GM08714 (cell line): ENCODE results near the gene TNFAIP8L3.
"Not testable (repeated sequence)": the region's sequence is repeated elsewhere in the genome, so short reads cannot be mapped to it uniquely, and the experiment has no call there.

Source experiments
- H3K4me3 ChIP-seq: fragments of 200-500 bp; sonication (Bioruptor generic); 2 replicates; pipeline ENCODE4 v1.5.1; 2014; ENCODE audit warnings: mild to moderate bottlenecking, low read length, inconsistent platforms
- ZNF274 ChIP-seq: IDR thresholded peaks from 2 replicates; pipeline ENCODE4 v1.6.1; 2012; ENCODE audit warnings: mild to moderate bottlenecking, low read depth, low read length

Gene TNFAIP8L3

DNA sequence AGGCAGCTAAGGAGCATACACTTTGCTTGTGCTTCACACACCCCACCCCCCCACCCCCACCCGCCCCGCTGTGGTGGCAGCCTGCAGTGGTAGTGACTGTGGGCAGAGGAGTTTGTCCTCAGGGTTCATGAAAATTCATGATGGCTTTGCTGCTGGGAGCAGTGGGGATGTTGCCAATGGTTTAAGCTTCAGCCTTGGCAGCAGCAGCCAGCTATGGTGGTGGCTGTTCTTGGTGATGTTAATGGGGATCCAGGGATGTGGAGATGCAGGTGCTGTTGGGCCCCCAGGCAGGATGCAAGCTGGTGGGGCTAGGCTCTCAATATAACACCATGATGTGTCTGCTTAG, 55.8 kb downstream of the TNFAIP8L3 start:
- no peak overlapping the region for H3K4me3 ChIP-seq
- TF ChIP-seq ZNF274: no peak

GRCh38 chr15:51038162-51038973, 56.3 kb downstream of the TNFAIP8L3 start:
- no peak for TF ChIP-seq ZNF274
- H3K4me3 ChIP-seq: no peak overlapping the region

DNA sequence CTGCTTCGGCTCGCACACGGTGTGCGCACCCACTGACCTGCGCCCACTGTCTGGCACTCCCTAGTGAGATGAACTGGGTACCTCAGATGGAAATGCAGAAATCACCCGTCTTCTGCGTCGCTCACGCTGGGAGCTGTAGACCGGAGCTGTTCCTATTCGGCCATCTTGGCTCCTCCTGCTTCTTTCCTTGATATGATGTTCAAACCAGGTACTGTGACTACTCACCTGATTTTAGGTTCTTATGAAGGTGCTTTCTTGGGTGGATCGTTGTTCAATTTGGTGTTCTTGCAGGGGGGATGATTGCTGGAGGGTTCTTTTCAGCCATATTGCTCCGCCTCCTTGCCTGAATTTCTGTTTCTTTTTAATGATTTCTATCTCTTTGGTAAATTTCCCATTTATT, 57.2 kb downstream of the TNFAIP8L3 start:
- H3K4me3 ChIP-seq: not testable (repeated sequence)

DNA sequence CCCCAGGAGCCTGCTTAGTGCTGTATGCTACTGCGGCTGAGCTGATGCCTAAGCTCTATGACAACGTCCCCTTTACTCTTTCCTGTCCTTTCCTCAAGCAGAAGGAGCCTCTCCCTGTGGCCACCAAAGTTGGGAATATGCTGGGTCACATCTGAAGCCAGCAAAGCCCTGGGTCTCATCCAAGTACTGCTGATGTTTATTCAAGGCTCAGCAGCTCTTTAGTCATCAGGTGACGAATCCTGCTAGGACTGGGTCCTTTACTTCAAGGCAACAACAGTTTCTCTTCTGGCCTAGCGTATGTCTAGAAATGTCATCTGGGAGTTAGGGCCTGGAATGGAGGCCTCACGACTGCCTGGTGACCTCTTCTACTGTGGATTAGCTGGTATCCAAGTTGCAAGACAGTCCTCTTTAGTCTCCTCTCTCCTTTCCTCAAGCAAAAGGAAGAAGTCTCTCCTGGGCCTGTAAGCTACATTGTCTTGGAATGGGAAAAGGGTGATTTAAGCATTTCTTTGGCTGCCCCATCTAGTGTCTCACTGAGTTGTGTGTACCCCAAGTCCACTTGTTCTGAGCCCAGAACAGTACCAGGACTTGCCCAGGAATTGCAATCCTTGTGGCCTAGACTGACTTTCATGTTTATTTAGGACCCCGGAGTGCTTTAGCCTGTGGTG, 63.9 kb downstream of the TNFAIP8L3 start:
- TF ChIP-seq ZNF274: no peak
- no peak overlapping the region for H3K4me3 ChIP-seq

DNA sequence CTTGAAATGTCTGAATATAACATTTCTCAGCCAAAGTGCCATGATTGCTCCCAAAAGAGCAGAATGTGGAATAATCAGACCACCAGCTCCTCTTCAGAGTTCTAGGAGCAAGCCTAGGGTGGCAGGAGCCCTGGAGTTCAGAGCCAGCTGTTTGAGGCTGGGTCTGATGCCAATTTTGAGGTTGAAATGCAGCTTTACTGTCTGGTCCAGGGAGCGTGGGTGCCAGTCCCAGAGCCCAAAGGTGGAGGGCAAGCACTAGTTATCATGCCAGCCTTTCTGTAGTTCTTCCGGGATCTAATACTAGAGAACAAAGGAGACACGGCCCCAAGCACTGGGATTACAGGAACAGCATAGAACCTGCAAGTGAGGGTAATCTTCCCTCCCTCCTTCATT, 69.3 kb downstream of the TNFAIP8L3 start:
- no peak overlapping the region for H3K4me3 ChIP-seq
- TF ChIP-seq ZNF274: no peak

GRCh38 chr15:51024735-51025453, 69.8 kb downstream of the TNFAIP8L3 start:
- TF ChIP-seq ZNF274: no peak

GRCh38 chr15:51023499-51023898, 71.2 kb downstream of the TNFAIP8L3 start:
- H3K4me3 ChIP-seq: no peak overlapping the region
- TF ChIP-seq ZNF274: no peak

More at GRCh38 chr15:51024735-51025453, 69.8 kb downstream of the TNFAIP8L3 start:
- H3K4me3 ChIP-seq: no peak overlapping the region

GRCh38 chr15:51022206-51022605, 72.5 kb downstream of the TNFAIP8L3 start:
- H3K4me3 ChIP-seq: no peak overlapping the region
- TF ChIP-seq ZNF274: no peak

DNA sequence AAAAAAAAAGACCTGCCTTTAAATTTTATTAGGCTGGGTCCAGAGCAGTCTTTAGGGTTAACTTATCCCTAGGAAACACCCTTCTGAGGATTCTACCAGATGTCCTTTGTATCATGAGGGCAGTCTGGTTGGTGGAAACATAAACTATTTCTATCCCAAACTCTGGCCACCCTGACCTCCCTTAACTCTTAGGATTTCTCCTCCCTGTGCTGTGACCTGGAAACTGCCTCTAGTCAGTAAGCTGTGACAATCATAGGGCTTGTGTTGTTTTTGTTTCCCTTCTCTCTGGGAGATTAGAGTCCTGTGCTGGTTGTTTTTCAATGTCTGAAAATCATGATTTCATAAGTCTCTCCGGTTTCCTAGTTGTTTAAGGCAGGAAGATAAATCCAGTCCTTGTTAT, 78.1 kb downstream of the TNFAIP8L3 start:
- no peak overlapping the region for H3K4me3 ChIP-seq
- TF ChIP-seq ZNF274: no peak

DNA sequence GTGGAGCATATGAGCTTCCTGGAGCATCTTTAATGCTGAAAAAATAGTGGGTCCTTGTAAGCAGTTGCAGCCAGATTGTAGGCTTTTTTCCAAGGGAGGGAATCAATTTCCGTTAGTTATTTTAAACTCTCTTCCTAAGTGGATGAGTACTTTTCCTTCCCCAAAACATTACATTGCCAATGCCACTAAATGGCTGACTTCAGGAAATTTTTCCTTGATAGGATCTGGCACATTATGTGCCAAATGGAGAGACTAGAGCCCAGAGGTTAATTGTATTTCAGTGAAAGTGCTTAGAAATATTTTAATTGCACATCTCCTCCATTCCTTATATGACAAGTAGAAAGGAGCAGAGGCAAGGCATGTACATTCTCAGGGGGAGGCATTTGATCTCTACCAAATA, 83.5 kb downstream of the TNFAIP8L3 start:
- no peak for TF ChIP-seq ZNF274
- H3K4me3 ChIP-seq: no peak overlapping the region

DNA sequence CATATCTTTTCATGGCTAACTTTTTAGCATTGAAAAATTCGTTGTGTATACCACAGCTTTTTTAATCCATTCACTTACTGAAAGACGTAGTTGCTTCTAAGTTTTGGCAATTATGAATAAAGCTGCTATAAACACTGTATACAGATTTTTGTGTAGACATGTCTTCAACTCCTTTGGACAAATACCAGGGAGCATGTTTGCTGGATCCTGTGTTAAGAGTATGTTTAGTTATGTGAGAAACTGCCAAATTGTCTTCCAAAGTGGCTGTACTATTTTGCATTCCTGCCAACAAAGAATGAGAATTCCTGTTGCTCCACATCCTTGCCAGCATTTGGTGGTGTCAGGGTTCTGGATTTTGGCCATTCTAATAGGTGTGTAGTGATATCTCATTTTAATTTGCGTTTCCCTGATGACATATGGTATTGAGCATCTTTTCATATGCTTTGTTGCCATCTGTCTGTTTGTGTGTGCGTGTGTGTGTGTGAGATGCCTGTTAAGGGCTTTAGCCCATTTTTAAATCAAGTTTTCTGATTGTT, 87.5 kb downstream of the TNFAIP8L3 start:
- no peak for TF ChIP-seq ZNF274
- H3K4me3 ChIP-seq: no peak overlapping the region
